Measurements from ENCODE around the gene TOP3B.

GRCh38 chr22:21932347-21932746 is 50.2 kb downstream of the TOP3B start:
- TF ChIP-seq CTCF (IDR thresholded peaks at IDR 0.05; ENCODE audit: low read depth, low read length, poor library complexity, severe bottlenecking), result no peak
- TF ChIP-seq EZH2phosphoT487 (IDR thresholded peaks at IDR 0.05; ENCODE audit: borderline replicate concordance, low read length), result no peak

All from DOHH2 (cell line).